ENCODE measurements around the gene DENND1C.

DENND1C gene

DNA sequence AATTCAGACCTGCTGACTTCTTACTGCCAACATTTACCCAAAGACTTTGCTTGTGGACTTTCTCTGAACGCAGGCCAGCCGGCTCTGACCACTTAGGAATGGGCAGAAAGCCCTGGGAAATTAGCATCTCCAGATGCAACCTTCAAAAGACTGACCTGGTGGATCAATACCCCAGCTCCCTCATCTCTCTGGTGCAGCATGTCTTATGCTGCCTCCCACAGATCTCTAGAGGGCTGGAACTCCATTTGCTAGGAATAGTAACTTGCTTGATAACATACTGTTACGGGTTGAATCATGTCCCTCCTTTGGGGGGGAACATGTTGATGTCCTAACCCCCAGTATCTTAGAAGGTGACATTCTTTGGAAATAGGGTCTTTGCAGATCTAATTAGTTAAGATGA lies 35.1 kb downstream of the DENND1C start:
- TF ChIP-seq, protein P1, sequence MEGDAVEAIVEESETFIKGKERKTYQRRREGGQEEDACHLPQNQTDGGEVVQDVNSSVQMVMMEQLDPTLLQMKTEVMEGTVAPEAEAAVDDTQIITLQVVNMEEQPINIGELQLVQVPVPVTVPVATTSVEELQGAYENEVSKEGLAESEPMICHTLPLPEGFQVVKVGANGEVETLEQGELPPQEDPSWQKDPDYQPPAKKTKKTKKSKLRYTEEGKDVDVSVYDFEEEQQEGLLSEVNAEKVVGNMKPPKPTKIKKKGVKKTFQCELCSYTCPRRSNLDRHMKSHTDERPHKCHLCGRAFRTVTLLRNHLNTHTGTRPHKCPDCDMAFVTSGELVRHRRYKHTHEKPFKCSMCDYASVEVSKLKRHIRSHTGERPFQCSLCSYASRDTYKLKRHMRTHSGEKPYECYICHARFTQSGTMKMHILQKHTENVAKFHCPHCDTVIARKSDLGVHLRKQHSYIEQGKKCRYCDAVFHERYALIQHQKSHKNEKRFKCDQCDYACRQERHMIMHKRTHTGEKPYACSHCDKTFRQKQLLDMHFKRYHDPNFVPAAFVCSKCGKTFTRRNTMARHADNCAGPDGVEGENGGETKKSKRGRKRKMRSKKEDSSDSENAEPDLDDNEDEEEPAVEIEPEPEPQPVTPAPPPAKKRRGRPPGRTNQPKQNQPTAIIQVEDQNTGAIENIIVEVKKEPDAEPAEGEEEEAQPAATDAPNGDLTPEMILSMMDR (IDR thresholded peaks at IDR 0.05; ENCODE audit: low read depth, low read length), result no peak
- H3K4me3 ChIP-seq (ENCODE audit: low read depth, low read length), result no peak overlapping the region
- no peak for DNase-seq (ENCODE audit: low read depth, low spot score)
- in situ Hi-C loops (cut with HindIII; ENCODE audit: low sequenced_read_pairs), result no loop called here

DNA sequence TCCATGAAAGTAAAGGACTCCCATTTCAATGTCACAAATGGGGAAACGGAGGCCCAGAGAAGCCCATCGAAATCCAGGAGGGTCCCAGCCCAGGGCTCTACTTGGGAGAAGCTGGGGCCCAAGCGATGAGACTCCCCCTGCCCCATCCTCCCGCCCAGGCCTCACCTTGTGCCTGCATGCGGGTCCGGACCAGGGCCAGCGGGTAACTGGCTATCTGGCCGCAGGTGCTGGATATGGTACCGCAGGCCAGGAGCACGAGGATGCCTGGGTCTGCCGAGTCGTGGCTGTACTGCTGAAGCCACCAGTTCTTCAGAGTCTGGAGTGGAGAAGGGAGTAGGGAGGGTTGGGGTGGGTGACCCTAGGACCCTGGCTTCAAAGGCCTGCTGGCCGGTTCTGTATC lies 37.6 kb downstream of the DENND1C start:
- TF ChIP-seq, protein P1 (IDR thresholded peaks at IDR 0.05; ENCODE audit: low read depth, low read length), result no peak
- in situ Hi-C loops (cut with HindIII; ENCODE audit: low sequenced_read_pairs), result no loop called here
- DNase-seq (ENCODE audit: low read depth, low spot score), result no peak
- H3K4me3 ChIP-seq (ENCODE audit: low read depth, low read length), result no peak overlapping the region

DNA sequence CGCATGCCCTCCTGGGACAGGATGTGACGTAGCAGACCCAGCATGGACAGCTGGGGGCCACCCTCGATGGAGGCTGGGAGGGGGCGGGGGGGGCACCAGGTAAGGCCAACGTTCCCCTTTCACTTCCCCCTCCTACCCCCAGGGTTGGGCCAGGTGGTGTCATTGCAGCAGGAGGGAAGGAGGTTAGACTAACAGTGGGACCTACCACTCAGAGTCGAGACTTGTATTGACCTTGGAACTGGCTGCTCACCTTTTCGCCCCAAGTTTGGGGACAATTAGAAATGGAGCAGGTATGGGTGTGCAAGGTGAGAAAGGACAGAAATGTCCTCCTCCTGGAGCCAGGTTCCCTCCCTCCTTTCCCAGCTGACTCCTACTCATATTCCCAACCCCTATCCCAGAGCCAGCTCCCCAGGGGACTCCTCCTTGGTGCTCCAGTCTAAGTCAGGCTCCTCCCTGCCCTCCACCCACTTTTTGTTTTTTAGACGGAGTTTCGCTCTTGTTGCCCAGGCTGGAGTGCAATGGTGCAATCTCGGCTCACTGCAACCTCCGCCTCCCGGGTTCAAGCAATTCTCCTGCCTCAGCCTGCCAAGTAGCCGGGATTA lies 39.4 kb downstream of the DENND1C start:
- no peak overlapping the region for H3K4me3 ChIP-seq (ENCODE audit: low read depth, low read length)
- TF ChIP-seq, protein P1 (IDR thresholded peaks at IDR 0.05; ENCODE audit: low read depth, low read length), result no peak
- no peak for DNase-seq (ENCODE audit: low read depth, low spot score)
- in situ Hi-C loops (cut with HindIII; ENCODE audit: low sequenced_read_pairs), result no loop called here

DNA sequence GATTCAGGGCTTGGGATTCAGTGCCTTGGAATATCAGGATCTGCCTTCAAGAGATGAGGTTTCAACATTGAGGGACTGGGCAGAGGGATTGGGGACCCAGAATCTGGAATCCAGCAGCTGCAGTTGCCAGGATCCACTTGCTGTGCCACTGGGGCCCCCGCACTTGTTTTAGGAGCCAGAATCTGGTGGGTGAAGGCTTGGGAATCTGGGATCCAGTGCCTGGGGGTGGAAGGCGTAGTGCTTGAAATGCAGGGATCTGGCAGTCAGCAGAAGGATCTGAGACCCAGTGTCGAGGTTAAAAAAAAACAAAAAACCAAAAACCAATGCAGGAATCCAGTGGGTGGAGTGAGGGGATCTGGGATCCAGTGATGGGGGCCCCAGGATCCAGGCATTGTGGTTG lies 40.7 kb downstream of the DENND1C start:
- H3K4me3 ChIP-seq (ENCODE audit: low read depth, low read length), result no peak overlapping the region
- TF ChIP-seq, protein P1 (IDR thresholded peaks at IDR 0.05; ENCODE audit: low read depth, low read length), result no peak
- DNase-seq (ENCODE audit: low read depth, low spot score), result no peak
- in situ Hi-C loops (cut with HindIII; ENCODE audit: low sequenced_read_pairs), result no loop called here

DNA sequence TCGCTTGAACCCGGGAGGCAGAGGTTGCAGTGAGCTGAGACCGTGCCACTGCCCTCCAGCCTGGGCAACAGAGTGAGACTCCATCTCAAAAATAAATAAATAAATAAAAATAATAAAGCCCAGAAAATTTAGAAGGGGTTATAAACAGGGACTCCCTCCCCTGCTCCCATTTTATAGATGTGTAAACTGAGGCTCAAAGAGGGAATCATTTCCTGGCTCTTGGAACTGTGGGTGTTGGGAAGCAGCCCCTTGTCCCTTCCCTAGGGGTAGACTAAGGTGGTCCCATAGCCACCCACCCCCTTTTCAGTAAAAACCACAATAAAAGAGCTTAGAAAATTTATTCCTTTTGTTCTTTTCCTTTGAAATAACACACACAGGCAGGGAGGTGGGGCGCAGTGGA lies 41.8 kb downstream of the DENND1C start:
- no peak for DNase-seq (ENCODE audit: low read depth, low spot score)
- in situ Hi-C loops (cut with HindIII; ENCODE audit: low sequenced_read_pairs), result no loop called here
- no peak overlapping the region for H3K4me3 ChIP-seq (ENCODE audit: low read depth, low read length)
- TF ChIP-seq, protein P1 (IDR thresholded peaks at IDR 0.05; ENCODE audit: low read depth, low read length), result no peak

DNA sequence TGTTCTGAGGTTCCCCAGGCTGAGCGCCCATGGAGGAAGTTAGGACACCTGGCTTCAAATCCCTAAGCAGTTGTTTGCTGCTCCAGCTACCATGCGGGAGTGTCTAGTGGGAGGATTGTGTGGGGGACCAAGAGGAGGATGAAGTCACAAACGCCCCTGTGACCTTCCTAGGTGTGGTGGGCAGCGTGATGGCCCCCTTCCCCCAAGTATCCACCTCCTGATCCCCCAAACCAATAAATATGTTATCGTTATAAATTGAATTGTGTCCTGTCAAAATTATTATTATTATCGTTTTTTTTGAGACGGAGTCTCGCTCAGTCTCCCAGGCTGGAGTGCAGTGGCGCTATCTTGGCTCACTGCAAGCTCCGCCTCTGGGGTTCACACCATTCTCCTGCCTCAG lies 47.9 kb downstream of the DENND1C start, which contains the start of gene SLC25A41:
TSS of gene SLC25A41 (minus strand) at position 101 of the 400 bp plus-strand sequence. CDS start at position 31, 70 bp downstream.
- DNase-seq (ENCODE audit: low read depth, low spot score), result no peak
- TF ChIP-seq, protein P1 (IDR thresholded peaks at IDR 0.05; ENCODE audit: low read depth, low read length), result no peak
- in situ Hi-C loops (cut with HindIII; ENCODE audit: low sequenced_read_pairs), result no loop called here
- H3K4me3 ChIP-seq (ENCODE audit: low read depth, low read length), result no peak within 1 kb of the TSS
